ENCODE data around the gene SCFD2.

SCFD2 gene

GRCh38 chr4:52850406-52851124 lies 515.3 kb downstream of the SCFD2 start:
- no peak for TF ChIP-seq CTCF (IDR thresholded peaks at IDR 0.05; ENCODE audit: extremely low read depth, missing control alignments)
- DNase-seq (ENCODE audit: low spot score): no peak

DNA sequence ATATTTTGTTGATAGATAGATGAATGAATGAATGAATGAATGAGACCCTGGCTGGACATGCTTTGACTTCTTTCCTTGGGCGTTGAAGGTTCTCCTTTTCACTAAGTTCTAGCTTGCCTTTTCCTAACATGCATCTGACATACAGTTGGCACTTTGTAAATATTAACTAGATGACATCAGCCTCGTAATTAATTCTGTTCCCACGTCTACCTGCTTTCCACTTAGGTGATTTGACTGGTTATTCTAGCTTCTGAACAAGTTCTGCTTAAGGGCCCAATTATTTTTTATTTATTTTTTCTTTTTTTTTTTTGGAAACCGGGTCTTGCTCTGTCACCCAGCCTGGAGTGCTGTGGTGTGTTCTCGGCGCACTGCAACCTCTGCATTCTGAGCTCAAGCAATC lies 517.6 kb downstream of the SCFD2 start:
- no peak for TF ChIP-seq CTCF (IDR thresholded peaks at IDR 0.05; ENCODE audit: extremely low read depth, missing control alignments)
- DNase-seq (ENCODE audit: low spot score): no peak

DNA sequence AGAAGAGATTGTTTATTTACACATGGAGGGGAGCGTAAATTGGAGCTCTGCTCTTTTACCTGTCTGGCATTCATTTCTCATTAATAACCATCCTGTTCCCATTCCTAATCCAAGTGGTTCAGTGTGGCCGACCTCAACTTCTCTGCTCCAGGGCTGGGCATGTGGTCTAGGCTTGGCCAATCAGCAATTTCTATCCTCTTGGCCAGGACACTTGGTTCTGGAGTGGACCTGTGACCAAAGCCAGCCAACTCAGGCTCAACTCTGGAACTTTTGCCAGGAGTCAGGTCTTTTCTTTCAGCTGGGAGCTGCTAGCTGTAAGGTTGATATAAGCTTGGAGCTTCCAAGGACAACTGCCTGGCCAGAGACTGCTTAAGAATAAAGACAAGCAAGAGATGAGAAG lies 519.4 kb downstream of the SCFD2 start:
- TF ChIP-seq CTCF (IDR thresholded peaks at IDR 0.05; ENCODE audit: extremely low read depth, missing control alignments): no peak
- no peak for DNase-seq (ENCODE audit: low spot score)

DNA sequence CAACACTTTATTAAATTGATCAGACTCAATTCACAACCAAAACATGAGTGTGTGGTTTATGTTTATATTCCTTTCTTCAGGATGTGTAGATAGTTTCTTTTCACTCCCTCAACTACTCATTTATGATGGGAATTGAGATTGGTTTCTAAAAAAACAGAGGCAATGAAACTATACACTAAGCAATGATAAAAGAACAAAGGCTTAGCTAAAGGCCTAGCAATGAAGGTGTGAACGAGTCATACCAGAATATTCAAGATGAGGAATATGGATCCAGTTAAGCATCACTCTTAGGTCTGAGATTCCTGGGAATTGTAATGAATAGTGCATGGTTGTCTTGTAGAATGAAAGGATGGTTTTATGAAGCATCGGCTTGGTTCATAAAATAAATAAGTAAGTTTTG lies 521.3 kb downstream of the SCFD2 start:
- TF ChIP-seq CTCF (IDR thresholded peaks at IDR 0.05; ENCODE audit: extremely low read depth, missing control alignments): no peak

GRCh38 chr4:52843958-52844357 lies 521.9 kb downstream of the SCFD2 start:
- DNase-seq (ENCODE audit: low spot score): no peak
- TF ChIP-seq CTCF (IDR thresholded peaks at IDR 0.05; ENCODE audit: extremely low read depth, missing control alignments): no peak

More for the DNA sequence above, 521.3 kb downstream of the SCFD2 start:
- DNase-seq (ENCODE audit: low spot score): no peak

- TF ChIP-seq CTCF (IDR thresholded peaks at IDR 0.05; ENCODE audit: extremely low read depth, missing control alignments): no peak
- no peak for DNase-seq (ENCODE audit: low spot score)
Observed at GRCh38 chr4:52843351-52843750, 522.5 kb downstream of the SCFD2 start.

DNA sequence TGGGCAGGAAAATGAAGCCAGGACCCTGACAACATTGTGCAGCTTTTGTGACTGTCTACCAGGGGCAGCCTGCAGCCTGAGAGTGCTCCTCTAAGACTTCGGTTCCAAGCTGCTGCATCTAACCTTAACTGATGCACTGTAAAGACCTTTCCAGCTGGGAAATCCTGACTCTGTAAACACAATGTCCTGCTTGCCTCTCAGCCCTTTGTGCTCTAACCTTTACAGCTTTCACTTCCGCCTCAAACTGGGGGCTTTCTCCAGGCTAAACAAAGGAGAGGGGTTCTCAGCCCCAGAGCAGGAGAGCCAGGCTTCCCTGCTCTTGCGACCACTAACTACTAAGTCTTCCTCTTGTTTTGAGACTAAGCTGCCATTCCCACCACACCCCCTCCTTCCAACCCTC lies 523.1 kb downstream of the SCFD2 start:
- DNase-seq (ENCODE audit: low spot score): no peak
- TF ChIP-seq CTCF (IDR thresholded peaks at IDR 0.05; ENCODE audit: extremely low read depth, missing control alignments): no peak
